HG03135 (cell line): ENCODE data around the gene SH3BGR.
A peak's percentile ranks its signal among the peaks of the same experiment; 100 is the strongest.
"Not testable (repeated sequence)": the region's sequence is repeated elsewhere in the genome, so short reads cannot be mapped to it uniquely, and the experiment has no call there.

ENCODE experiments used
- ATAC-seq: cut with Tn5 transposase; IDR thresholded peaks from one replicate; pipeline ENCODE4 v1.9.1; 2021; ENCODE audit warnings: mild to moderate bottlenecking, moderate library complexity; ENCODE audit not compliant: unreplicated experiment

SH3BGR gene

DNA sequence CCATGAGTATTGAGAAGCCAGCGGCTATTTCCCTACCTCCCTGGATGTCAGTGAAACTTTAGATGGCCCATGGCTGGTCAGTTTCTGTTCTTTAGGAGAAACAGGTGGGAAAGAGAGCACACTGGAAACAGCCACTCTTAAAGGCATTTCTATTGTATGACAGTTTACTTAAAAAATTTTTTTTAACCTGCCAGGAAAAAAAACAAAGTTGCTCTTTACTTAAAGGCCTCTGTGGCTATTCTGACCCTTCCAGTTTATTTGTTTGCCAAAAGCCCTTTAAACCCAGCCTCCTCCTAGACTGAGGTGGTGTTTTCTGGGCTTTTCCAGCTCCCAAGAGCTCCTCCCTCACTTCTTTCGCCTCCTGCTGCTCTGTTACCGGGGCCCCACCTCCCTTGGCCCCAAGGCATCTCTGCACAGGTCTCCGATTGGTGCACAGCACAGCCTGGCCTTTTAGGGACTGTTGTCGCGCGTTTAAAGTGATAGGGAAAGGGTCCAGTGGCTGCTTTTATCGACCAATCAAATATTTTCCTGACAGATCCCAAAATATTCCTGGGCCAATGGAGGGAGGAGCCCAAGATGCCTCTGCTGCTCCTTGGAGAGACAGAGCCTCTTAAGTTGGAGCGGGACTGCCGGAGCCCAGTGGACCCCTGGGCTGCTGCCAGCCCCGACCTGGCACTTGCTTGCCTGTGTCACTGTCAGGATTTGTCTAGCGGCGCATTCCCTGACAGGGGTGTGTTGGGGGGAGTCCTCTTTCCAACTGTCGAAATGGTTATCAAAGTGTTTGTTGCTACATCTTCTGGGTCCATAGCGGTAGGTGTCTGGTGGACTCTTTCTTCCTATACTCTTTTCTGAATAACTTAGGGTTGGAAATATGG is at the start of gene SH3BGR:
TSS of gene SH3BGR (plus strand) at position 639 of the 875 bp plus-strand sequence. CDS start at position 766, 127 bp downstream.
- no peak for ATAC-seq

DNA sequence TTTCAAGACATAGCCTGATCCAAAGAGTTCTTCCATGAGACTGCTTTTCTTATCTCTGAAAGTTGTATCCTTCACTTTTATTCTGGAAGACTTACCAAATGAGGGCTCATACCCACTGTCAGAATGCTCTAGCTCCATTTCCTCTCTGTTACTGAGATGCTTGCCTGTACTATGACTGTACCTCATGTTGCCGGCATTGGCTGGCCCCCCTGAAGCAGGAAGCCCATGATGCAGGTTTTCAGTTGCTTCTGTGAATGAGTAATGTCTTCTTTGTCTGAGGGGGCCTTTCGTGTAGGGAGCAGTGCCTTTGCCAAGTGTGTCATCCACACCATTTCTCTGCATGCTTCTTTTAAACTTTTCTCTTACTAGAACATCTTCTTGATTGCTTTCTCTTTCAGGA is 45.7 kb upstream of the SH3BGR start:
- no peak for ATAC-seq

DNA sequence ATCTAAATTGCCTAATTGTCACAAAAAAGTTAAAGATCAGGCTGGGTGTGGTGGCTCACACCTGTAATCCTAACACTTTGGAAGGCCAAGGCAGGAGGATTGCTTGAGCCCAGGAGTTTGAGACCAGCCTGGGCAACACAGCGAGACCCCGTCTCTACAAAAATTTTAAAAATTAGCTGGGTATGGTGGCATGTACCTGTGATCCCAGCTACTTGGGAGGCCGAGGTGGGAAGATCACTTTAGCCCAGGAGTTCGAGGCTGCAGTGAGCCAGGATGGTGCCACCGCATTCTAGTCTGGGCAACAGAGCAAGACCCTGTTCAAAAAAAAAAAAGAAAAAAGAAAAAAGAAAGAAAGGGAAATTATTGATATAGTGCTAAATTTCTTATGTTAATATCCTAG is 32.6 kb upstream of the SH3BGR start:
- not testable (repeated sequence) for ATAC-seq

- no peak for ATAC-seq
Measured at GRCh38 chr21:39422527-39423241, 29.1 kb upstream of the SH3BGR start.

- no peak for ATAC-seq
Measured at GRCh38 chr21:39429445-39429844, 22.3 kb upstream of the SH3BGR start.

GRCh38 chr21:39430016-39430415 is 21.8 kb upstream of the SH3BGR start:
- ATAC-seq = no peak

- ATAC-seq = no peak
Measured at GRCh38 chr21:39430457-39430856, 21.3 kb upstream of the SH3BGR start.

GRCh38 chr21:39430954-39431353 is 20.8 kb upstream of the SH3BGR start:
- ATAC-seq = no peak

GRCh38 chr21:39434950-39435349 is 16.8 kb upstream of the SH3BGR start:
- no peak for ATAC-seq

GRCh38 chr21:39439232-39439631 is 12.5 kb upstream of the SH3BGR start:
- no peak for ATAC-seq

GRCh38 chr21:39441502-39442475 is 10.0 kb upstream of the SH3BGR start:
- no peak for ATAC-seq

DNA sequence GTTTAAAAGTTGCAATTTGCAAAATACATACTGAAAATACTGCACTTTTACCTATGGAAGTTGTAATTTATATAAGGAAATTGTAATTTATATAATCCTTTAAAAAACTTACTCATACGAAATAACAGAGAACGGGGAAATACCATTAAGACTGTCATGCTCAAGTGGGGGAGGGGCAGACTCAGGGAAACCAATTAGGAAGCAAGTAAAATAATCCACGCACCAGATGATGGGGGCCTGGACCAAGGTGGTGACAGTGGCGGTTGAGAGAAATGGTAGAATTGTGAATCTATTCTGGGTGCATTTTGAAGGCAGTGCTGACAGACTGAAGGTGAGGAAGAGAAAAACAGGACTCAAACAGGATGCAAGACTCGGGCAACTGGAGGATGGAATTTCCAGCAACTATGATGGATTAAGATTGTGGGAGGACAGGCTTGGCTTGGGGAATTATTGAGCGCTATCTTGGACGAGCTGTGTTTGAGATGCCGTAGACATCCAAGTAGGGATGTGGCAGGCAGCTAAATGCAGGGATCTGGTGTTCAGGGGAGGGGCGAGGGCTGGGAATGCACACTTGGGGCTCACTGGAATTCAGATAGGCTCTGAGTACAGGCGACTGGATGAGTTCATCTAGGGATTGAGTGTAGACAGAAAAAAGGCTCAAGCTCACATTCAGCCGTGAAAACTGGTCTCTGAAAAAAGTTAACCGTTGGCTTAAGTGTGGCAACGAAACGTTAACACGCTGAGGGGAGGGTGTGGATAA is 7.2 kb upstream of the SH3BGR start:
- ATAC-seq = no peak

DNA sequence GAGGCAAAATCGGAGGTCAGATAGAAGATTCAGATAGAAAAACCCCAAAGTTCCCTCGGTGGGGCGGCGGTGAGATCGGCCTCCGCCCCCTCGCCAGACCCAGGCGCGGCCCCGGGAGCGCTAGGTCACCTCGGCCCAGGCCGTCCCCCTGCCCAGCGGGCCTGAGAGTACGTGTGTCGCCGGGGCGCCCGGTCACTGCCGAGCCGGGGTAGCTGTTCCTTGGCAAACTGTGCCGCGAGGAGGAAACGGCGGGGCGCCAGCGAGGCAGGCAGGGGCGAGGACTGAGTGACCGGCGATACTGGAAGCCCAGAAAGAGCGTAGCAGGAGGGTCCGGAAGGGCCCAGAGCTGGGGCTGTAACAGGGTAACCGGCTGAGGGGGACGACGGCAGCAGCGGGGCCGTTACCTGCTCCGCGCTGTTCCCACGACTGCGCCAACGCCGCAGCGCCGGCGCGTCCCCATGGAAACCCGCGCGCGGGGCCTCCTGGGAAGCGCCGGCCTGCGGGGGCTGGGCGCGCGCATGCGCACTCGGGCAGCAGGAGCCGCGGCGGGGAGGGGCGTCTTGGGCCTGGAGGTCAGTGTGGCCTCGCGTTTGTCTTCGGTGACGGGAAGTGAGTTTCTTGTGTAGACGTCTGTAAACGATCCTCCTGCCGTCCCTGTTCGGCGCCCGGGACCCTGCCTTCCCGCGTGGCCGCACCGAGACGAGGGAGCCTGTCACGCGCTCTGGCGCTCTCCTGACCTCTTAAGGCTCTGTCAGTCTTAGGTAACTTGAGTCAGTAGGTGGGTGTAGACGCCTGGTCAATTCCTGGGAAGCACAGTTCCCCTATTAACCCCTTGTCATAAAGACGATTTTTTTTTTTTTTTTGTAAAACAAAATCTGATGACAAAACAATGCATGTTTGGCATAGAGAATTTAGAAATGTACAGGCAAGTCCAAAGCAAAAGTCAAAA is 6.2 kb upstream of the SH3BGR start, which contains the start of gene LCA5L:
TSS of gene LCA5L (minus strand) at position 458 of the 949 bp plus-strand sequence. CDS start 17,285 bp downstream, outside the sequence.
- ATAC-seq = peak; percentile 76

GRCh38 chr21:39447264-39447663 is 4.5 kb upstream of the SH3BGR start:
- no peak for ATAC-seq

GRCh38 chr21:39452207-39452969 is 618 bp downstream of the SH3BGR start:
- ATAC-seq = no peak

GRCh38 chr21:39452970-39453342 is 1.2 kb downstream of the SH3BGR start:
- ATAC-seq = no peak

GRCh38 chr21:39453571-39454179 is 1.9 kb downstream of the SH3BGR start:
- ATAC-seq = no peak
